Iris pigment epithelial cell (primary cell): Measurements from ENCODE around the gene KRTAP6-2.

ENCODE experiments used
- DNase-seq: peaks from one replicate; pipeline ENCODE4 v3.0.0-alpha.2; 2011; ENCODE audit warnings: low read depth

KRTAP6-2 gene, protein sequence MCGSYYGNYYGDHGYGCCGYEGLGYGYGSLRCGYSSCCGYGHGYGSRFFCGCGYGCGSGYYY

DNA sequence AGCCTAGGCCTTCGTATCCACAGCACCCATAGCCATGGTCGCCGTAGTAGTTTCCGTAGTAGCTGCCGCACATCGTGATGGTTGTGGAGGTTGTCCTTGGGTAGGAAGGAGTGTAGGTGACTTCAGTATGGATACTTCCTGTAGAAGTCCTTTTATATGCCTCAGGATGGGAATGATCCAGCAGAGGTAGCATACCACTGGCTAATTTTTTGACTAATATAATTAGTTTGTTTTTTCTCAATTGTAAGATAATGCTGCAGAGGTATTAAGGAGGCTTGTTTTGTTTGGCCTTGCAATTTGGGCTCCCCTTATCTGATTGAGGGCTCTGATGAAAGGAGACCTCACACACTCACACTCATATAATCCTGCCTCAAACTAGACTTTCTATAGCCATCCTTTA, at the start of gene KRTAP6-2:
TSS of gene KRTAP6-2 (minus strand) at position 101 of the 400 bp plus-strand sequence. CDS start at position 73, 28 bp downstream.
- no peak for DNase-seq

DNA sequence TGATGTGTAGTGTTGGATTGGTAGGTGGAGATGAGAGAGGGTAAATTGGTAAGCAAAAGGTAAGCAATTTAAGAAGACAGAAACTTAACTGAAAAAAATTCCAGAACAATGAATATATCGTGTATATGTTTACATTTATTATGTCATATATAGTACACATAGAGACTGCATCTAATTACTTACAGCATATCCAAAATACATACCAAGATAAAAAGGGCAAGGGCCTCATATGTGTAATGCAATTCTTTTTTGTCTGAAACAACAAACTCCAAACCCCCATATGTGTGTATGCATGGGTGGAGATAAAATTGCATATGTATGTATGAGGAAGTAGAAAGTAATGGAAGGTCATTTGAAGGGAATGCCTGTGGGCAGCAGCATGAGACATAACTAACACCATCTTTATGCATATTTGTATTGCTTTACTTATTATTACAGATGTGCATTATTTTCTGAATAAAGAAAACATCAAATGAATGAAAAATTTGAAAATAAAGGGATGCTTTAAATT, 48.3 kb upstream of the KRTAP6-2 start:
- no peak for DNase-seq

DNA sequence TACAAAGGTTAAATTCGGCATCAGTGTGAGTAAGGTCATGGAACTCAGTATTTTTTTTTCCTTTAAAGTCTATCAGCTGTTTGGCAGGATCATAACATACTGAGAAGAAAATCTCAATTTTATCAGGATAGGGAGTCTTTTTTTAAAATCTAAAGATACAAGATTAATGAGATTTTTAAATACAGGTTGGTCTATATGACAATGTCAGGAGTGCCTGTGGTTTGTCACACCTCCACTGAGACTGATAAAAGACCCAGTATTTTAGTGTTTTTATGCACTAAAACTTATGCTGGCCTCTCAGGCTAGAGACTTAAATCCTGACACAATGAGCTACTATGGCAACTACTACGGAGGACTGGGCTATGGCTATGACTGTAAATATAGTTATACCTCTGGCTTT, 43.9 kb upstream of the KRTAP6-2 start, which contains the start of gene KRTAP20-3:
TSS of gene KRTAP20-3 (plus strand) at position 301 of the 400 bp plus-strand sequence.
- DNase-seq: no peak

DNA sequence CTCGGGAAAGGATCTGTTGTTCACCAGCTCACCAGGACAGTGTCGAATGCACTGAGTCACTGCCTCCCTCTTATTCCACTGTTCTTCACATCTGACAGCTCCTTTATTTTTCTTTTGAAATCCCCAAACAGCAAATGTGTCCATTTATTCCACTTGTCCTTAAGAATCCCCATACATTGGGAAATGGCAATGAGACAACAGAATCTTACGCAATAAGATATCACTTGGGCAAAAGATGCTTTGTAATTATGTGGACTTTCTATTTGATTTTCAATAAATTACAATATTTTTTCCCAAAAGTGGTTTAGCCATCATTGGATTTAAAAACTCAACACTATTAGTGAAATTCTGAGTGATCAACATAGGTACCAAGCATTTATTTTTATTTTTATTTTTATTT, 40.0 kb upstream of the KRTAP6-2 start:
- no peak for DNase-seq

DNA sequence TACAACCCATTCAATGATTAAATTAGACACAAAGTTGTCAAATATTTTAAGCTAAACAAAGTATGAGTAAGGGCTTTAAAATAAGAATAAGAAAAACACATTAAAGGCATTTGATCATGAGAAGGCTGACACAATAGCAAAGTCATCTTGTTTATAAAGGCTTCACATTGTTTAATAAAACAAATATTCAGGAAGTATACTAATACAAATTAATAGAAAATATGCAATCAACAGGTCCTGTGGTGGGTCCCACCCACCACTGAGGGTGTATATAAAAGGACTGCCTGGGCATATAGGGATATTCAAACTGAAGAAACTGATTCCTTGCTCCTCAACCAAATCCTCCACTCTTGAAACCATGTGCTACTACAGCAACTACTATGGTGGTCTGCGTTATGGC, 36.2 kb upstream of the KRTAP6-2 start, which contains the start of gene KRTAP20-2:
TSS of gene KRTAP20-2 (plus strand) at position 301 of the 400 bp plus-strand sequence. CDS start at position 359, 58 bp downstream.
- no peak for DNase-seq

DNA sequence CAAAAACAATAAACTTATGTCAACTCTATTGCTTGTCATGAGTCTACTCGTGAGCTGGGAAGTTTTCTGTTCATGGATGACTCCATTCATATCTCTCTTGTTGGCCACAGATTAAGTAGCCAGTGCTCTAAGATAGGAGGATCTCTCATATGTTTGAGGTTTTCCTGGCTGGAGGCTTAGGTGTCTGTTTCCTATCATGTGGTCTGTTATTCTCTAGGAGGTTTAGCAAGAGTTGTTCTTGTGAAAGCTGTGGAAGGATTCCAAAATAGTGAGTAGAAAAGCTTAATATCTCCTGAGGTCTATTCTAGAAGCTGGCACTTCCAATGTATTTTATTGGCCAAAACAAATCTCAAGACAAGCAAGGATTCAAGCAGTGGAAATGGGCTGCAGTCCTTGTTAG, 30.5 kb upstream of the KRTAP6-2 start:
- peak; percentile 4 for DNase-seq

DNA sequence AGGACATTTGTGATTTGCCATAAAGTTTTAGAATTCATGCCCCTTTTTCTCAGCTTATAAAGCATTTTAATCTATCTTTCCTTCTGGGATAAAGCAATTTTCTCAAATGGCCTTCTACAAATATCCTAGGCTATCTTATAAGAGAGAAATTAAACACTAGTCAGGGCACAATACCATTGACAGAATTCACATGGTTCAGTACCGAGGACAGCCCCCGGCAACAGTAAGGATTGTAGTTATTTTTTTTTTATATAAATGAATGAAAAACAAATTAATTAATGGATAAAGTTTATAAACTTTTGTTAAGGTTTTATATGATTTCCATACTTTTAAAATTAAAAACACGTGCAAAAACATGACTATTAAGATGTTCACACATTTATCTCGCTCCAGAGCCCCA, 29.4 kb upstream of the KRTAP6-2 start:
- no peak for DNase-seq

DNA sequence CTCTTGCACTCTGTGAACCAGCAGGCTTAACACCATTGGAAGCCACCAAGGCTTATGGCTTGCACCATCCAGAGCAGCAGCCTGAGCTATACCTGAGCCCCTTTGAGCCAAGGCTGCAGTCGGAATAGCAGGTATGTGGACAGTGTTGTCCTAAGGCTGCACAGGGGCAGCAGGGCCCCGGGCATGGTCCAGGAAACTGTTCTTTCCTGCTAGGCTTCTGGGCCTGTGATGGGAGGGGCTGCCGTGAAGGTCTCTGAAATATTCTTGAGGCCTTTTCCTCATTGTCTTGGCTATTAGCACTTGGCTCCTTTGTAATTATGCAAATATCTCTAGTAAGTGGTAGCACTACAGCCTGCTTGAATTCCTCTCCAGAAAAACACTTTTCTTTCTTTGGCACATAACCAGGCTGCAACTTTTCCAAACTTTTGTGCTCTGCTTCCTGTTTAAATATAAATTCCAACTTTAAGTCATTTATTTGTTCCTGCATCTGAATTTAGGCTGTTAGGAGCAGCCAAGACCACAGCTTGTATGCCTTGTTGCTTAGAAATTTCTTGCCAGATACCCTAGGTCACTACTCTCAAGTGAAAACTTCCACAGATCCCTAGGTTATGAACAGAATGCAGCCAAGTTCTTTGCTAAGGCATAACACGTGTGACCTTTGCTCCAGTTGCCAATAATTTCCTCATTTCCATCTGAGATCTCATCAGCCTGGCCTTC, 26.9 kb upstream of the KRTAP6-2 start:
- no peak for DNase-seq

DNA sequence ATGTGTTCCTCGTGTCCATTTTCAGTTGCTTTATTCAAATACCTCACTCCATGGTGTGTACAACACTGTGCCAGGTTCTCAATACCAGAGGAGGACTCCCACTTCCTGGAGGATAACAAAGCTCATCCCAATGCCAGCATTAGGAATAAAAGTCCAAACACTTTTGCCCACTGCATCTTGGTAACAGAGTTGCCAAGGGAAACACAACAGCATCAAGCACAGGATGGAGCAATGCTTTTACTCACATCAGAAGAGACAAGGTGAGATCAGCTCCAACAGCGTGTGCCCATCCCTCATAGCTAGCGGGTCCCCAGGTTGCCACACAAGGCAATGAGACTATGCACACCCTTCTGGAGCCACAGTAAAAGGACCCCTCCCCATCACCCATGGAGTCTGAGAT, 24.7 kb upstream of the KRTAP6-2 start:
- no peak for DNase-seq

DNA sequence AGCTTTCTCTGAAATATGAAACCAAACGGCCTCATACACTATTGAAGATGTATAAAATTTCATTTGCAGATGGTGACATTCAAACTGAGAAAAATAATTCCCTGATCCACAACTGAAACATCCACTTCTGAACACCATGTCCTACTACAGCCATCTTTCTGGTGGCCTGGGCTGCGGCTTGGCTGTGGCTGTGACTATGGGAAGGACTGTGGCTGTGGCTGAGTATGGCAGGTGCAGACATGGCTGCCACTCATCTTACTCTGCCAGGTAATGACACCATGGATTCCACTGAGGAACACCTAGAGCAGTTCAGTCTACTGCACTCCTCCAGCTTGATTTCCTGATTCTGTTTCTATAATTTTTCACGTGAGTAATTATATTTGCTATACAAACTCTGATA, 21.8 kb upstream of the KRTAP6-2 start, which contains the start of gene KRTAP20-4:
TSS of gene KRTAP20-4 (plus strand) at position 106 of the 400 bp plus-strand sequence.
- no peak for DNase-seq

DNA sequence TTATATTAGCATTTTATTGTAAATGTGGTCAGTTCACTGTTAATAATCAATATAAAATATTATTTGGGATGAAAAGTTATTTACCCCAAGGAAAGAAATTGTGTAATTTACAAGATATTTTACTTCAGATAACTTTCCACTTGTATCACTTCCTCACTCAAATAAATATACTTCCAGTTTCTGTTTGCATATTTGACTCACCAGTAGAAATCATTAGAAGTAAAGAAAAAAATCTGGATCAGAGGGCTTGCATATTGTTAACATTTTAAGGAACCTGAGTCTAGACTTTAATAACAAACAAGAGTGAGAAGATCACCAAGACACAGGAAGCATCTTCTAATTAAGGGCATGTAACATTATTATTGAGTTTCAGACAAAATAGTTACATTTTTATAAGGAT, 21.4 kb upstream of the KRTAP6-2 start:
- DNase-seq: no peak

DNA sequence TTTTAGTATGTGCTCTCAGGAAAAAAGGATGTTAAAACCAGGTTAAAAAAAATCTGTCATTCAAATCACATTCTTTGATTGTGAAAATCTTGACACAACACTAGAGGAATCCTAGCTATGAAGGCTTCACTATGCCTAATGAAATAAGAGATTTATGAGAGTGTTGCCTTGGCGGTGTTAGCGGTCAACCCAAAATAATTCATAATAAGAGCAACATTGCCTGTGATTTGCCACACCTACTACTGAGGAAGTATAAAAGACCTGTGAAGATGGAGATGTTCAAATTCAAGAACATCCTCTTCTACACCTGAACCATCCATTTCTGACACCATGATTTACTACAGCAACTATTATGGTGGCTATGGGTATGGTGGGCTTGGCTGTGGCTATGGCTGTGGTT, 17.4 kb upstream of the KRTAP6-2 start, which contains the start of gene KRTAP20-1:
TSS of gene KRTAP20-1 (plus strand) at position 301 of the 400 bp plus-strand sequence. CDS start at position 331, 30 bp downstream.
- DNase-seq: no peak

DNA sequence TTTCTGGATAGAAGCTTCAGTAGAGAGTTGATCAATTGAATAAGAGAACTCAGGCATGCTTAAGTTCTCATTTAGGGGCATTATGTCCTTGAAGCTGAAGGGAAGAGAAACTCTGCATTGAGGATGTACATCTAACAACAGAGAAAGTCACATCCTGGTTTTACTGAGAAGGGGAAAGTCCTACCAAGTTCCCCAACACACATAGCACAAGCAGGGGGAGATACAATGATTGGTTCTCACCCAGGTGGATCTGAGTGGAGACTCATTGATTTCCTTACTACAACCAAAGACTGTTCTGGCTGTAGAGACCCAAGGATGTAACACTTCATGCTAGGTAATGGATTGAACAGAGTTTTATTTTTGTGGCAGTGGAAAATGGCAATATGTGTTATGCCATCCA, 16.5 kb upstream of the KRTAP6-2 start:
- no peak for DNase-seq

DNA sequence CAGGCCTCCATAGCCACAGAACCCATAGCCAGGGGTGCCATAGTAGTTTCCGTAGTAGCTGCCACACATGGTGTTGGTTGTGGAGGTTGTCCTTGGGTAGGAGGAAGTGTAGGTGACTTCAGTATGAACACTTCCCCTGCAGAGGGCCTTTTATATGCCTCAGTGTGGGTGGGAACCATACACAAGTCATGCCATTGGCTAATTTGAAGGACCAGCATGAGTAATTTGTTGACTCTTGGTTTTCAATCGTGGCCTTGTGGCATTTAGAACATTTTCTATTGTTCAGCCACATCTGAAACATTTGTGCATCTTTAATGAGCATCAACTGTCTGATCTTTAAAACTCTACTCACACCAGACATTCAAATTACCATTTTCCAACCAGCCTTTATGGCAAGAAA, 15.1 kb upstream of the KRTAP6-2 start, which contains the start of gene KRTAP6-1:
TSS of gene KRTAP6-1 (minus strand) at position 95 of the 400 bp plus-strand sequence. CDS start at position 69, 26 bp downstream.
- DNase-seq: no peak

DNA sequence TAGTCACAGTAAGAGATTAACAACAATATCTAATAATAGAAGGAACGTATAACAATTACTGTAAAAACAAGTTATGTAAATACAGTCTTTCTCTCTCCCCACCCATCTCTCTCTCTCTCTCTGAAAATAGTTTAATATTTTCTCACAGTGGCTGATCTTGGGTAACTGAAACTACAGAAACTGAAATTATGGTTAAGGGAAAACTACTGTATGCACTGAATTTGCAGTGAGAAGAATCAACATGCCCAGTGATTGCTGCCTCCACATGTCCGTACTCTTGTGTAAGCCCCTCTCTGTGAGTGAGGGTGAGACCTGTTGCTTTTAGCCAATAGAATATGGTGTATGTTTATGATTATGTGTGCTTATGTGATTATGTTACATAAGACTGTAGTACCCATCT, 13.4 kb upstream of the KRTAP6-2 start:
- no peak for DNase-seq

DNA sequence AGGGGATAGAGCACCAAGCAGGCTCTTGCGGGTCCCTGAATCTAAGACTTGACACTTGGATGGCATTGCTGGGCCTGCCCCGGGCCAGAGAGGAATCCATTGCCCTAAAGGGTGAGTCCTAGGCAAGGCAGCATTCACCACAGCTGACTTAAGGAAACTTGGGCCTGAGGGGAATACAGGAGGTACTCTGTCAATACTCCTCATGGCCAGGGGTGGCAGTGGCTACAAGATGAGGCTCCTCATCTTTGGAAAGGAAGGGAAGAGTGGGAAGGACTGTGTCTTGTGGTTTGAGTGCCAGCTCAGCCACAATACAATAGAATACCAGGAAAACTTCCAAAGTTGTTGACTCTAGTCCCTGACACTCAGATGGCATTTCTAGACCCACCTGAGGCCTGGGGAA, 7.3 kb upstream of the KRTAP6-2 start:
- DNase-seq: no peak

DNA sequence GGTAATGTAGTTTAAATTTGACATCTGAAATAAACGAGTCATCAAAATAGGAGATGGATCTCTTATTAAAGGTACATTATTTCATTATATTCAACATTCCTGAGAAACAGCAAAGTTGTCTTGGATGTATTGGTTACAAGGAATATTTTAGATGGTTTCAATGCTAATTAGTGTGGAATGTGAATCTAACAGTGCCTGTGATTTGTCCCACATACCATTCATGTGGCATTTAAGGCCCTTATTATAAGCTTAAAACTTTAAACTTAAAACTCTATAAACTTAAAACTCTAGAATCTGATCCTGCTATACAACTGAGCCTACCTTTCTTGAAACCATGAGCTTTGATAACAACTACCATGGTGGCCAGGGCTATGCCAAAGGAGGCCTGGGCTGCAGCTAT, 2.1 kb upstream of the KRTAP6-2 start, which contains the start of gene KRTAP22-1:
TSS of gene KRTAP22-1 (plus strand) at position 301 of the 400 bp plus-strand sequence.
- no peak for DNase-seq

DNA sequence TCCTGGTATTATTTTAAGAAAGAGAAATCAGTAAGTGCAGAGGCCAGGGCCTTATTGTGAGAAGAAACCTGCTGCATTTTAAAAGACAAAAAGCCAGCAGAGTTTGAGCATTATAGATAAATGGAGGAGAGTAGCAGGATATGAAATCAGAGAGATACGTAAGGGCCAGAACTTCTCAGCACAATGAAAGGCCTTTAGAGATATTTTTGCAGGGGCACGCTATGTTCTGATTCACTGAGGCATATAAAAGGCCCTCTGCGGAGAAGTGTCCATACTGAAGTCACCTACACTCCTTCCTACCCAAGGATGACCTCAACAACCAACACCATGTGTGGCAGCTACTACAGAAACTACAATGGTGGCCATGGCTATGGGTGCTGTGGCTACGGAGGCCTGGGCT, 6.6 kb downstream of the KRTAP6-2 start, which contains the start of gene KRTAP6-3:
TSS of gene KRTAP6-3 (plus strand) at position 301 of the 400 bp plus-strand sequence. CDS start at position 307, 6 bp downstream.
- DNase-seq: no peak

DNA sequence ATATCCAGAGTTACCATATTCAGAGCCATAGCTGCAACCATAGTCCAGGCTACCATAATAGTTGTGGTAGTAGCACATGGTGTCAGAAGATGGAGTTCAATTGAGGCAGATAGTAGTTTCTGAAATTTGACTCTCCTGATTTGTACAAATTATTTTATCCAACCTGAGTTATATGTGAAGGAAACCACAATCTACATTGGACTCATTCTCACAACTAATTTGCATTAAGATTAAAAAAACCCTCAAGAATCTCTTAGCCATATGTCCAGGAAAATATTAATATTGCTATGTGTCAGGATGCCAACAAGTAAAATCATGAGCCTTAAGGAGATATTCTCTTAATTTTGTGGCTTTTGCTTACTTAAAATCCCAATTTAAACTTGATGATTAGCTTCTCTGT, 8.4 kb downstream of the KRTAP6-2 start, which contains the start of gene KRTAP22-2:
TSS of gene KRTAP22-2 (minus strand) at position 101 of the 400 bp plus-strand sequence.
- no peak for DNase-seq

DNA sequence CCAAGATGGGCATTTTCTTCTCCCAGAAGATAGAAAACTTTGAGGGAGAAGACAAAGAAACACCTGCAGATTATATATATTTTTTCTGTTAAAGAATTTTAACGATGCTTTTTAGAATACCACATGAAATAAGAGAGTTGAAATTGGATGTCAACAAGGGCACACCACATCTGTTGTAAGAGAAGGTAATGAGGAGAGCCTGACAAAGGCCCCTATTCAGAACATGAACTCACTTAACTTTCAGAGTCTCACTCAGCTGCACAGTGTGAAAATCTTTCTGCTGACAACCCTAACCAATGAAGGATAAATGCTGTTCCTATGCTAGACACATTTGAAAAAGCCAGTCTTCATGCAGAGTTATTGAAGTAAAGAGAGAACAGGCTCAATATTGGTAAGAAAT, 15.8 kb downstream of the KRTAP6-2 start:
- DNase-seq: no peak

DNA sequence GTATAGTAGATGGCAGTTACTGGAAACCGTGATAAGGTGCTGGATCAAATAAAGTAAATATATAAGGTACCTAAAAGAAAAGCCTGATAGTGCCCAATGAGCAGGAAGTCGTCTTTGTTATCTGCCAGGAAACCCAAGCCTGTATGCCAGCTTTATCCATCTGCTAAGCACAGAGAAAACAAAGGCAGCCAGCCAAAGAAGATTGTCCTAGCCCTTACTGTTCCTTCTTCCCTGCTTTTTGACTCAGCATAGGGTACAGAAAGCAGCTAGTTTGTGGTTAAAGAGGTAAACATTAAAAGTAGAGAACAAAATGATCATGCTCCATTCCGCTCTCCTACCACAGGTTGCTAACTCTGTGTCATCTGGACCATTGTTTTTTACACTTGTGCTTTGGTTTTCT, 18.6 kb downstream of the KRTAP6-2 start:
- DNase-seq: no peak

DNA sequence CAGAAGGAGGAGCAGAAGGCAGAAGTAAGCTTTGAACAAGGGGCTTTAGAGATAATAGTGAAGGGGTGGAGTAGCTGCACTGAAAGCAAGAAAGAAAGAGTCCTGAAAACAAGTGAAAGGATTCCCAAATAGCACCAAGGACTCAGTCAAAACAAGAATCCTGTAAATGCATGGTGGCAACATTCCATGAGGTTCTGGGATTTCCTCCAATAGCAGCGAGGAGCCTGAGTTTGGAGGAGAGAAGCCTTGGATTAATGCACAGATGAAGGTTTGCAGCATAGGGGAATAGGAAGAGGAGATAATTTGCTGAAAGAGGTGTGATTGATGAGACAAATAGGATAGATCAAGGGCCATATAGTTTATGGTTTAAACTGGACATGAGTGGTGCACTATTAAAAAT, 19.4 kb downstream of the KRTAP6-2 start:
- no peak for DNase-seq

DNA sequence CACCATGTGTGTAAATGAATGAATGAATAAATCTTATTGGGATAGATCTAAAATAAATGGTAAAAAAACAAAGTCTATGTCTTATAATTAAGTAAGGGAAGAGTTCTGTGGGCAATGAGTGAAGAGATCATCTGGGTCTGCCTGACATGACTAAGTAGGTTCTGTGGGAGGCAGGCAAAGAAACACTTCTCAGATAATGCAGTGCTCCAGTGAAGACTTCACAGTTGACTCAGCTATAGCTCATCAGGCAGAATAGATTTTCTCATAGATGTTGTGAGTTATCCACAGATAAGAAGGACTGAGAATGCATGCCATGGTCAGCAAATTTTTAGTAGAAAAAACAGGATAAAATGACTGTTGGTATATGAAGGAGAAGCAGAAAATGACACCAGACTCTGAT, 20.9 kb downstream of the KRTAP6-2 start:
- DNase-seq: no peak
